Stimulated activated naive CD8-positive, alpha-beta T cell treated with anti-CD3 and anti-CD28 coated beads, Interleukin-15, Interleukin-2, amounts not matched to agents 100 ng/mL and 50 ng/mL, for 24 hours (primary cell): ENCODE results near the gene HCN2.

ENCODE experiments used
- H3K27ac Mint-ChIP-seq: one replicate; pipeline ENCODE4 v1.8.0; 2021; ENCODE audit warnings: mild to moderate bottlenecking, mixed read lengths
- H3K27me3 Mint-ChIP-seq: one replicate; pipeline ENCODE4 v1.8.0; 2021; ENCODE audit warnings: mixed read lengths
- H3K36me3 Mint-ChIP-seq: one replicate; pipeline ENCODE4 v1.8.0; 2021; ENCODE audit warnings: low read depth, mixed read lengths
- H3K4me1 Mint-ChIP-seq: one replicate; pipeline ENCODE4 v1.8.0; 2021; ENCODE audit warnings: low read depth, mixed read lengths
- H3K4me3 Mint-ChIP-seq: one replicate; pipeline ENCODE4 v1.8.0; 2021; ENCODE audit warnings: mild to moderate bottlenecking, mixed read lengths
- H3K9me3 Mint-ChIP-seq: one replicate; pipeline ENCODE4 v1.8.0; 2021; ENCODE audit warnings: mixed read lengths

The HCN2 gene

GRCh38 chr19:589693-590395, at the start of gene HCN2:
TSS of gene HCN2 (plus strand) at chr19:589881. CDS start at chr19:589946, 65 bp downstream.
- H3K27ac Mint-ChIP-seq, result no peak within 1 kb of the TSS
- H3K27me3 Mint-ChIP-seq, result peaks cover 17% of the 10 kb centered on the region
- no peak within 1 kb of the TSS for H3K4me3 Mint-ChIP-seq
- no peaks in the 10 kb centered on the region for H3K4me1 Mint-ChIP-seq
- H3K9me3 Mint-ChIP-seq, result no peaks in the 10 kb centered on the region
- no peaks in the 10 kb centered on the region for H3K36me3 Mint-ChIP-seq

GRCh38 chr19:540867-541637, 48.6 kb upstream of the HCN2 start:
- peaks cover 7% of the 10 kb centered on the region for H3K36me3 Mint-ChIP-seq
- no peak overlapping the region for H3K4me3 Mint-ChIP-seq
- H3K9me3 Mint-ChIP-seq, result no peaks in the 10 kb centered on the region
- no peak overlapping the region for H3K27ac Mint-ChIP-seq
- no peaks in the 10 kb centered on the region for H3K27me3 Mint-ChIP-seq
- H3K4me1 Mint-ChIP-seq, result peaks cover 18% of the 10 kb centered on the region

DNA sequence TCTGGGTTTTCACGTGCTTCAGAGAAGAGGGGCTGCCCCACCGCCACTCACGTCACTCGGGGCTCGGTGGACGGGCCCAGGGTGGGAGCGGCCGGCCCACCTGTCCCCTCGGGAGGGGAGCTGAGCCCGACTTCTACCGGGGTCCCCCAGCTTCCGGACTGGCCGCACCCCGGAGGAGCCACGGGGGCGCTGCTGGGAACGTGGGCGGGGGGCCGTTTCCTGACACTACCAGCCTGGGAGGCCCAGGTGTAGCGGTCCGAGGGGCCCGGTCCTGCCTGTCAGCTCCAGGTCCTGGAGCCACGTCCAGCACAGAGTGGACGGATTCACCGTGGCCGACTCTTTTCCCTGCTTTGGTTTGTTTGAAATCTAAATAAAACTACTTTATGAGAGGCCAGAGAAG, 48.0 kb upstream of the HCN2 start:
- Mint-ChIP-seq H3K4me3 (no peak overlapping the region), H3K27me3 (no peaks in the 10 kb centered on the region), H3K4me1 (peaks cover 18% of the 10 kb centered on the region), H3K36me3 (peaks cover 7% of the 10 kb centered on the region), H3K27ac (no peak overlapping the region), H3K9me3 (no peaks in the 10 kb centered on the region)

GRCh38 chr19:542173-542866, 47.4 kb upstream of the HCN2 start:
- no peak overlapping the region for H3K27ac Mint-ChIP-seq
- no peak overlapping the region for H3K4me3 Mint-ChIP-seq
- H3K36me3 Mint-ChIP-seq, result peaks cover 7% of the 10 kb centered on the region
- peaks cover 18% of the 10 kb centered on the region for H3K4me1 Mint-ChIP-seq
- H3K27me3 Mint-ChIP-seq, result no peaks in the 10 kb centered on the region
- H3K9me3 Mint-ChIP-seq, result no peaks in the 10 kb centered on the region

GRCh38 chr19:543910-544608, 45.6 kb upstream of the HCN2 start, which contains the start of gene GZMM:
TSS of gene GZMM (plus strand) at chr19:544053. CDS start at chr19:544072, 19 bp downstream.
- Mint-ChIP-seq H3K27ac (peak within 1 kb of the TSS; percentile 83), H3K4me3 (peak within 1 kb of the TSS; percentile 85), H3K36me3 (no peaks in the 10 kb centered on the region), H3K9me3 (no peaks in the 10 kb centered on the region), H3K27me3 (no peaks in the 10 kb centered on the region), H3K4me1 (peaks cover 18% of the 10 kb centered on the region)

DNA sequence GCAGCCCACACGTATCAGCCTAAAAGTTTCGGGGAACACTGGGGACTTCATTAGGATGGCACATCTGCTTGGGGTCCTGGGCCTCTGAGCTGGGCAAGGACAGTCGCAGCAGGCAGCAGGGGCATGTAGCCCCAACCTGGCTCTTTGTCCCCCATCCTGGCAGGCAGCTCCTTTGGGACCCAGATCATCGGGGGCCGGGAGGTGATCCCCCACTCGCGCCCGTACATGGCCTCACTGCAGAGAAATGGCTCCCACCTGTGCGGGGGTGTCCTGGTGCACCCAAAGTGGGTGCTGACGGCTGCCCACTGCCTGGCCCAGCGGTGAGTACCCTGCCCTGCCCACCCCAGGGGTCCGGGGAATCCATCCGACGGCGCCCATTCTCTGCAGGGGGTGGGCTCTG, 42.6 kb upstream of the HCN2 start:
- Mint-ChIP-seq H3K27me3 (no peaks in the 10 kb centered on the region), H3K36me3 (no peaks in the 10 kb centered on the region), H3K9me3 (no peaks in the 10 kb centered on the region), H3K4me1 (peaks cover 18% of the 10 kb centered on the region), H3K4me3 (no peak overlapping the region), H3K27ac (no peak overlapping the region)

GRCh38 chr19:547836-548720, 41.6 kb upstream of the HCN2 start:
- H3K36me3 Mint-ChIP-seq, result no peaks in the 10 kb centered on the region
- no peak overlapping the region for H3K4me3 Mint-ChIP-seq
- H3K27me3 Mint-ChIP-seq, result no peaks in the 10 kb centered on the region
- no peaks in the 10 kb centered on the region for H3K9me3 Mint-ChIP-seq
- H3K27ac Mint-ChIP-seq, result no peak overlapping the region
- peaks cover 18% of the 10 kb centered on the region for H3K4me1 Mint-ChIP-seq

DNA sequence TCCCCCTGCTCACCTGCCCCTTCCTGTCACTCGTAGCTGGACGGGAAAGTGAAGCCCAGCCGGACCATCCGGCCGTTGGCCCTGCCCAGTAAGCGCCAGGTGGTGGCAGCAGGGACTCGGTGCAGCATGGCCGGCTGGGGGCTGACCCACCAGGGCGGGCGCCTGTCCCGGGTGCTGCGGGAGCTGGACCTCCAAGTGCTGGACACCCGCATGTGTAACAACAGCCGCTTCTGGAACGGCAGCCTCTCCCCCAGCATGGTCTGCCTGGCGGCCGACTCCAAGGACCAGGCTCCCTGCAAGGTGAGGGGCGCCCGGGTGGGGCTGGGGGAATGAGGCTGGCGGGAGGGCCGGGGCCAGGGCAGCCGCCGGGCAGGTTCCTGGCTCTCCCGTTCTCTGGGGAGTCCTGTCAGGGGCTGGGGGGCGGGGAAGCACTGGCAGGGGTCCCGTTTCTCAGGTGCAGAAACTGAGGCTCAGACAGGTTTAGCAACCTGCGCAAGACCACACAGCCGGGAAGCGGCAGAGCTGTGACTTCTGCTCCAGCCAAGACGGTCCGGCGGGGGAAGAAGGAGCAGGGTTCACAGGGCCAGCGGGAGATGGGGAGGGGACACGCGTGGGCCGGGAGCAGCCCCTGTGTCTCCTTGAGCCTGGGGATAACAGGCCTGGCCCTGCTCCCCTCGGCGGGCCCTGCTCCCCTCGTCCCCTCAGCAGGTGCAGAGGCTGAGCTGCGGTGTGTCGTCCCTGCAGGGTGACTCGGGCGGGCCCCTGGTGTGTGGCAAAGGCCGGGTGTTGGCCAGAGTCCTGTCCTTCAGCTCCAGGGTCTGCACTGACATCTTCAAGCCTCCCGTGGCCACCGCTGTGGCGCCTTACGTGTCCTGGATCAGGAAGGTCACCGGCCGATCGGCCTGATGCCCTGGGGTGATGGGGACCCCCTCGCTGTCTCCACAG, 40.5 kb upstream of the HCN2 start:
- no peaks in the 10 kb centered on the region for H3K36me3 Mint-ChIP-seq
- peaks cover 9% of the 10 kb centered on the region for H3K4me1 Mint-ChIP-seq

DNA sequence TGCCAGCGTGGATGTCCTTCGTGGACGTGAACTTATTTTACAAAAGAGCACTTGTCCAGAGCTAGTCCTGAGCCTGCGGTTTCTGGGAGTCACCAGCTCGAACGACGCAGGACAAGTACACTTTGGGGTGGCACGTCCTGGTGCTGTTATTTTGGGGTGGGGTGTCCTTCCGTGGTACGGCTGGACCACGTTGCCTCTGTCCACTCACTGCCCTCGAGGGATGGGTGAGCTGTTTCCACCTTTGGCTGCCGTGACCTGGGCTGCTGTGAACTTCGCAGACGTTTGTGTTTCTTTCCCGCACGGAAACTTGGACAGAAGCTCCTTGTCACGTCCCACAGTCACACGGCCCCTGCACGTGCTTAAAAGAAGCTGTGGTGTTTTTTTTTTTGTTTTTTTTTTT, 34.9 kb upstream of the HCN2 start:
- no peaks in the 10 kb centered on the region for H3K4me1 Mint-ChIP-seq
- H3K36me3 Mint-ChIP-seq, result no peaks in the 10 kb centered on the region
- H3K27me3 Mint-ChIP-seq, result no peaks in the 10 kb centered on the region
- H3K9me3 Mint-ChIP-seq, result no peaks in the 10 kb centered on the region
- H3K4me3 Mint-ChIP-seq, result no peak overlapping the region
- H3K27ac Mint-ChIP-seq, result no peak overlapping the region

More for the DNA sequence above, 40.5 kb upstream of the HCN2 start:
- no peaks in the 10 kb centered on the region for H3K27me3 Mint-ChIP-seq
- H3K27ac Mint-ChIP-seq, result no peak overlapping the region
- no peaks in the 10 kb centered on the region for H3K9me3 Mint-ChIP-seq
- H3K4me3 Mint-ChIP-seq, result no peak overlapping the region

GRCh38 chr19:555474-555808, 34.2 kb upstream of the HCN2 start:
- Mint-ChIP-seq H3K27ac (no peak overlapping the region), H3K36me3 (no peaks in the 10 kb centered on the region), H3K4me3 (no peak overlapping the region), H3K9me3 (no peaks in the 10 kb centered on the region), H3K4me1 (no peaks in the 10 kb centered on the region), H3K27me3 (no peaks in the 10 kb centered on the region)

GRCh38 chr19:556611-557382, 32.9 kb upstream of the HCN2 start:
- Mint-ChIP-seq H3K9me3 (no peaks in the 10 kb centered on the region), H3K27me3 (no peaks in the 10 kb centered on the region), H3K4me1 (no peaks in the 10 kb centered on the region), H3K27ac (no peak overlapping the region), H3K36me3 (no peaks in the 10 kb centered on the region), H3K4me3 (no peak overlapping the region)

DNA sequence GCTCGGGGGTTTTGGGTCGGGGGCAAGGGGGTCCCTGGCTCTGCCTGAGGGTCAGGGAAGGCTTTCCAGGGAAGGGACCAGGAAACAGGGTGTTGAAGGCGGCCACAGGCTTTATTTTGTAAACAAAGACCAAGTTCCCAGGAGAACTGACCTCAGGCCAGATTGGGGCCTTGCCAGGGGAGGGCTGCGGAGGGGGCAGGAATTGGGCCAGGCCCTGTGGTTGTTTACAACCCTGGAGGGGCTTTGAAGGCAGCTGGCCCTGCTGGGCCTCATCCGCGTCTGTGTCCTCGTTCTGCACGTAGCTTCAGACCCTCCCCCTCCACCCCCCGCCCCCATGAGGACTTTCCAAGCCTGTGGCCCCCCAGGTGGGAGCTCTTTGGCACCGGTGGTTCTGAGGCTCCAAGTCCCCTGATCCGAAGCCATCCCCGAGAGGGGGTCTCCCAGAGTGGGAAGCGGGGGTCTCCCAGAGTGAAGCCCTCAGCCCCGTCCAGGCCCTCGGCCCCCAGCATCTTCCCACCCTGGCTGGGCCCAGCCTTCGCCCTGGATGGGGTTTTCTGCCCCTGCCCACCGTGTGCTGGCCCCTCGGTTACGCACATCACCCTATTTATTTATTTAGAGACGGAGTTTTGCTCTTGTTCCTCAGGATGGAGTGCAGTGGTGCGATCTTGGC, 30.8 kb upstream of the HCN2 start:
- H3K9me3 Mint-ChIP-seq, result no peaks in the 10 kb centered on the region
- no peaks in the 10 kb centered on the region for H3K4me1 Mint-ChIP-seq

More for the DNA sequence above, 30.8 kb upstream of the HCN2 start:
- H3K36me3 Mint-ChIP-seq, result no peaks in the 10 kb centered on the region
- H3K4me3 Mint-ChIP-seq, result no peak overlapping the region
- no peak overlapping the region for H3K27ac Mint-ChIP-seq
- no peaks in the 10 kb centered on the region for H3K27me3 Mint-ChIP-seq
